Measurements from ENCODE around the gene LRFN4. TPM values are rescaled to one million over a fixed set of nuclear protein-coding genes. Genes with fewer than 3 reads are reported as not detected.
A peak's percentile ranks its signal among the peaks of the same experiment; 100 is the strongest.

The LRFN4 gene
- total RNA-seq, 1 donor from 2014 or later = 33.7 TPM

- TF ChIP-seq EZH2 (IDR thresholded peaks at IDR 0.05; ENCODE audit: insufficient read depth, low read length) = no peak
- no peak for TF ChIP-seq CTCF (IDR thresholded peaks at IDR 0.05; ENCODE audit: insufficient read depth, low read depth, low read length)
- no peaks in the 10 kb centered on the region for H3K27me3 ChIP-seq (ENCODE audit: insufficient read depth, low read length)
- FAIRE-seq (no peak), DNase-seq (ENCODE audit: low read depth) (no peak)
- no peak overlapping the region for H3K4me2 ChIP-seq (ENCODE audit: low read length)
- peaks cover 2% of the 10 kb centered on the region for H4K20me1 ChIP-seq (ENCODE audit: insufficient read depth, low read length)
- no peak overlapping the region for H2AFZ ChIP-seq (ENCODE audit: low read depth, low read length)
- H3K36me3 Mint-ChIP-seq (ENCODE audit: low read depth, unreplicated experiment) = peaks cover 3% of the 10 kb centered on the region
- H3K4me1 ChIP-seq (ENCODE audit: insufficient read depth, low read length) = peaks cover 11% of the 10 kb centered on the region
- H3K9me3 ChIP-seq (ENCODE audit: insufficient read depth, low read depth, low read length) = no peaks in the 10 kb centered on the region
- H3K27ac ChIP-seq (ENCODE audit: low read depth, low read length) = no peak overlapping the region
- H3K27me3 Mint-ChIP-seq (ENCODE audit: low read depth, unreplicated experiment) = peaks cover 6% of the 10 kb centered on the region
- H3K9ac ChIP-seq (ENCODE audit: low read length) = no peak overlapping the region
- no peak overlapping the region for H3K4me3 ChIP-seq (ENCODE audit: insufficient read depth, low read depth, low read length)
- no peak overlapping the region for H3K4me3 Mint-ChIP-seq (ENCODE audit: unreplicated experiment)
- H3K36me3 ChIP-seq (ENCODE audit: insufficient read depth, low read length) = no peaks in the 10 kb centered on the region
- no peak overlapping the region for H3K27ac Mint-ChIP-seq (ENCODE audit: unreplicated experiment)
- no peaks in the 10 kb centered on the region for H3K9me3 Mint-ChIP-seq (ENCODE audit: unreplicated experiment)
- peaks cover 27% of the 10 kb centered on the region for H3K79me2 ChIP-seq (ENCODE audit: insufficient read depth, low read length)
- H3K4me1 Mint-ChIP-seq (ENCODE audit: low read depth, unreplicated experiment) = no peaks in the 10 kb centered on the region
Measured at GRCh38 chr11:66854231-66854661, 2.6 kb upstream of the LRFN4 start.

- Mint-ChIP-seq H3K9me3 (ENCODE audit: unreplicated experiment) (no peaks in the 10 kb centered on the region), H3K27ac (ENCODE audit: unreplicated experiment) (no peak overlapping the region), H3K27me3 (ENCODE audit: low read depth, unreplicated experiment) (peaks cover 6% of the 10 kb centered on the region), H3K4me1 (ENCODE audit: low read depth, unreplicated experiment) (no peaks in the 10 kb centered on the region), H3K36me3 (ENCODE audit: low read depth, unreplicated experiment) (peaks cover 3% of the 10 kb centered on the region), H3K4me3 (ENCODE audit: unreplicated experiment) (peak overlapping the region; percentile 82)
- no peak overlapping the region for H2AFZ ChIP-seq (ENCODE audit: low read depth, low read length)
- H4K20me1 ChIP-seq (ENCODE audit: insufficient read depth, low read length) = peaks cover 6% of the 10 kb centered on the region
- H3K79me2 ChIP-seq (ENCODE audit: insufficient read depth, low read length) = peaks cover 30% of the 10 kb centered on the region
- no peak for DNase-seq (ENCODE audit: low read depth)
- H3K4me1 ChIP-seq (ENCODE audit: insufficient read depth, low read length) = peaks cover 11% of the 10 kb centered on the region
- H3K4me3 ChIP-seq (ENCODE audit: insufficient read depth, low read depth, low read length) = no peak overlapping the region
- H3K9me3 ChIP-seq (ENCODE audit: insufficient read depth, low read depth, low read length) = no peaks in the 10 kb centered on the region
- no peak for TF ChIP-seq CTCF (IDR thresholded peaks at IDR 0.05; ENCODE audit: insufficient read depth, low read depth, low read length)
- TF ChIP-seq EZH2 (IDR thresholded peaks at IDR 0.05; ENCODE audit: insufficient read depth, low read length) = no peak
- H3K36me3 ChIP-seq (ENCODE audit: insufficient read depth, low read length) = no peaks in the 10 kb centered on the region
- no peak for FAIRE-seq
- H3K9ac ChIP-seq (ENCODE audit: low read length) = no peak overlapping the region
- no peak overlapping the region for H3K4me2 ChIP-seq (ENCODE audit: low read length)
- no peaks in the 10 kb centered on the region for H3K27me3 ChIP-seq (ENCODE audit: insufficient read depth, low read length)
- no peak overlapping the region for H3K27ac ChIP-seq (ENCODE audit: low read depth, low read length)
Measured at GRCh38 chr11:66854729-66855211, 2.1 kb upstream of the LRFN4 start.

Measured in astrocyte (in vitro differentiated cells and primary cell).